ENCODE results near the gene MAPK8.

The MAPK8 gene

DNA sequence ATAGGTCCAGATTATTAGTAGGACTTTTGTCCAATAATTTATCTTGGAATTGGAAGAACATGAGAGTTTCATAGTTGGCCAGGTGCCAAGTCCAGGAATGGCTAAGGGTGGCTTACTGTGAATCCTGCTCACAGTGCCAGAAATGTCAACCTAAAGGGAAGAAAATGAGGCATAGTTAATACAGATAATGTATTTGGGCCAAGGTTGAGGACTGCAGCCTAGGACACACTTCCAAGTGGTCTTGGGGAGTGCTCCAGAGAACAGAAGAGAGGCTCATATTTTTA is 78.2 kb downstream of the MAPK8 start:
- no peak for DNase-seq (ENCODE audit: low spot score)

- DNase-seq (ENCODE audit: low spot score) = no peak
These were observed 82.8 kb downstream of the MAPK8 start for GRCh38 chr10:48389272-48389671.

DNA sequence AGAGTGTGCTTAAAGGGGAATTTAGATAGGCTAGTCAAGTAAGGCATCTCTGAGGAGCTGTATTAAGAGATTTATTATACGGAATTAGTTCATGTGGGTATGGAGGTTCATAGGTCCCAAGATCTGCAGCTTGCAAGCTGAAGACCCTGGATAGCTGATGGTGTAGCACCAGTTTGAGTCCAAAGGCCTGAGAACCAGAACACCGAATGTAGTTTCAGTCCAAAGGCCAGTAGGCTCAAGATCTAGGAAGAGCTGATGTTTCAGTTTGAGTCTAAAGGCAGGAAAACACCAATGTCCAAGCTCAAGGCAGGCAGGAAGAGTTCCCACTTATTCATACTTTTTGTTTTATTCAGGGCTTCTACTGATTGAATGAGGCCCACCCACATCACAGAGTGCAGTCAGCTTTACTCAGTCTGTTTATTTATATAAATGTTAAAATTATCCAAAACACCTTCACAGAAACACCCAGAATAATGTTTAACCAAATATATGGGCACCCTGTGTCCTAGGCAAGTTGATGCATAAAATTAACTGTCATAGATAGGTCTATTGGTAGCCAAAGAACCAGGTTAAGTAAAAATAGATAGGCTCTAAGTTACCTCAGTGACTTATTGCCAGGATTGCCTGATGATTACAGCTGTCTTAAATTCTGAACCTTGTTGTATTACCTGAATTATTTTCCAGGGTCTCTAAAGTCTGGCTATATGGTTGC is 83.5 kb downstream of the MAPK8 start:
- no peak for DNase-seq (ENCODE audit: low spot score)

GRCh38 chr10:48390558-48390871 is 84.0 kb downstream of the MAPK8 start:
- DNase-seq (ENCODE audit: low spot score) = no peak

DNA sequence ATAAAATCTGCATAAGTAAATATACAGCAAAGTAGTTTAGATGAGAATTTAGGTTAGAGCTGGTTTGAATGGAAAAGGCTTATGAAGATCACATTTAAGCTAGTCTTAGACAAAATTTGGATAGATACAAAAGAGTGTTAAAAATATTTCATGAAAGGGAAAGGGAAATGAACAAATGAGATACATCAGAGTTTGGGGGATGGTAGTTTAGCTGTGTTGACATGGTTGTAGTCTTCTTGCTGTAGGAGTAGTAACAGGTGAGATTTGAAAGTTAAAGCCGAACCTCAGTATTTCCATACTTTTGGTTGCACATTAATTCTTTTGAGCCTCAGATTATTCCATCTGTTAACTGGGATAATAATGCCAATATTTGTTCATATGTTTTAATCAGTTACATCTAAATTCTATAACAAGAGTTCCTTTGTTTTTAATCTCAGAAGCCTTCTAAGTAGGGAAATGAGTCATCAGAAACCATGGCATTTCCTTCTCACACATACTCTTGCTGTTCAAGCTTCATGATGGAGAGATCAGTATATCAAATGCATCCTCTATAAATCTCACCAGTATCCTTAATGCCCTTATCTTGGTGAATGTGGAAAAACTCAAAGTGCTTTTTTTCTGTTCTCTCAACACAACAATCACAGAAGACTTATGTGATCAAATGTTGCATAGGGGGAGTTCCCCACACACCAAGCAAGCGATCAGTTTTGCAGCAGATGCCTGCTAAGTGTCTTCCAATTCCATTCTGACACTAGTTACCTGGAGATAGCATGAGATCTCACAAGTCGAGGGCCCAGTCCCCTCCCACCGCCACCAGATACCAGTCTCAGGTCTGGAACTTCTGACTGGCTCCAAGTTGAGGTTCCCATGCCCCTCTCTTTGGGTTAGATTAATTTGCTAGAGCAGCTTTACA is 84.7 kb downstream of the MAPK8 start:
- DNase-seq (ENCODE audit: low spot score) = no peak

GRCh38 chr10:48391994-48392393 is 85.5 kb downstream of the MAPK8 start:
- no peak for DNase-seq (ENCODE audit: low spot score)

DNA sequence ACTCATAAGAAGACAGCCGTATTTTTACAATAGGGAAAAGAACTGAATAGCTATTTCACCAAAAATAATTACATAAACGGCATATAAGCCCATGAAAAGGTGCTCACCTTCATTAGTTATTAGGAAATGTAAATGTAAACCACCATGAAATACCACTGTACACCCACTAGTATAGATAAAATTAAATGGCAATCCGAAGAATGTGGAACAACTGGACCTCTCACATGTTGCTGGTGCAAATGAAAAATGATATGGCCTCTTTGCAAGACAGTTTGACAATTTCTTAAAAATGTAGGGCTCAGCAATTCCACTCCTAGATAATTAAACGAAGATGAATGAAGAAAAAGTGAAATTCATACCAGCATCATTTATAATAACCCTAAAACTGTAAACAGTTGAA is 91.8 kb downstream of the MAPK8 start:
- DNase-seq (ENCODE audit: low spot score) = no peak

DNA sequence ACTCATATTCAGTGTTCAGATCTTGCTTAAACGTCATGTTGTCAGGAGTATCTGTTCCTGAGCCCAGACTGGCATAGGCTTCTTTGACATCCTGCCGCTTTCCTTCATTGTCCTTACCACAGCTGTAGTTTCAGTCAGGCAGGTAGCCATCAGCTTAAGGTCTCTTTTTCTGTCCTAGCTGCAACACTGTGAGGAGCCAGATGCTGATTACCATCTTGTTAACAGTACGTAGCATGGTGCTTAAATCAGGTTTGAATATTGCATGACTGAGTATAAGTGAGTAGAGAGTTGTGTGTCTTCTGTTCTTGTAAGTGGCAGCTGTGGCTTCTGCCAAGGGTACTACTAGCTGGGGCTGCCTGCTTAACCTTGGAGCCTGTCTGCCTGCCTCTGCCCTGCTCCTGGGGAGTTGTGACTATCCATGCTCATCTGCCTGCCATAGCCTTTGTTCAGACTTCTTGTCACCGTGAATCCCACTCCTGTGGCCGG is 92.6 kb downstream of the MAPK8 start:
- DNase-seq (ENCODE audit: low spot score) = no peak

GRCh38 chr10:48399551-48399950 is 93.1 kb downstream of the MAPK8 start:
- DNase-seq (ENCODE audit: low spot score) = no peak

GRCh38 chr10:48400129-48400849 is 93.8 kb downstream of the MAPK8 start:
- no peak for DNase-seq (ENCODE audit: low spot score)

- no peak for DNase-seq (ENCODE audit: low spot score)
These were observed 94.4 kb downstream of the MAPK8 start for GRCh38 chr10:48400850-48401220.

DNA sequence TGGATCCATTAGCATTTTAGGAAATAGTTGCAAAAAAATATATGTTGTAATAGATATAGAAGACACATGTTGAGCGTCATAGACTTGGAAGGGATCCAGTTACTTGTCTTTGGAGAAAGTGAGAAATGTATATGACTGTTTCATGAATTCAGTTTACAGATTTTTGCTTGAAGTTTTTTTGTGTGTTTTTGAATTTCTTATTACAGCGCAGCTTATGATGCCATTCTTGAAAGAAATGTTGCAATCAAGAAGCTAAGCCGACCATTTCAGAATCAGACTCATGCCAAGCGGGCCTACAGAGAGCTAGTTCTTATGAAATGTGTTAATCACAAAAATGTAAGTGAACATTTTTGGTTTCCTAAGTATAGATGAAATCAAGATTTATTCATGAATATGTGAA is 98.2 kb downstream of the MAPK8 start:
- no peak for DNase-seq (ENCODE audit: low spot score)

GRCh38 chr10:48406204-48406603 is 99.7 kb downstream of the MAPK8 start:
- no peak for DNase-seq (ENCODE audit: low spot score)

GRCh38 chr10:48406658-48407057 is 100.2 kb downstream of the MAPK8 start:
- no peak for DNase-seq (ENCODE audit: low spot score)

- no peak for DNase-seq (ENCODE audit: low spot score)
These were observed 104.0 kb downstream of the MAPK8 start for GRCh38 chr10:48410503-48410902.

DNA sequence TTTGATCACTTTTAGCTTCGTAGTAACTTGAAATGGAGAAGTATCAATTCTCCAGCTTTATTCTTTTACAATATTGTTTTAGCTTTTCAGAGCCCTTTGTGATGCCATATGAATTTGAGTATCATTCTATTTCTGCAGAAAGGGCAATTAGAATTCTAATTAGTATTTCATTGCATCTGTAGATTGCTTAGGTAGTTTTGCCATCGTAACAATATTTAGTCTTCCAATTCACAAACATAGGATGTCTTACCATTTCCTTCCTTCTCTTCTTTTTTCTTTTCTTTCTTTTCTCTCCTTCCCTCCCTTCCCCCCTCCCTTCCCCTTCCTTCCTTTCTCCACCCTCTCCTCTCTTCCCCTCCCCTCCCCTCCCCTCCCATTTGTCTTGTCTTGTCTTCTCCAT is 105.0 kb downstream of the MAPK8 start:
- DNase-seq (ENCODE audit: low spot score) = no peak

- DNase-seq (ENCODE audit: low spot score) = no peak
These were observed 105.6 kb downstream of the MAPK8 start for GRCh38 chr10:48412081-48412480.

DNA sequence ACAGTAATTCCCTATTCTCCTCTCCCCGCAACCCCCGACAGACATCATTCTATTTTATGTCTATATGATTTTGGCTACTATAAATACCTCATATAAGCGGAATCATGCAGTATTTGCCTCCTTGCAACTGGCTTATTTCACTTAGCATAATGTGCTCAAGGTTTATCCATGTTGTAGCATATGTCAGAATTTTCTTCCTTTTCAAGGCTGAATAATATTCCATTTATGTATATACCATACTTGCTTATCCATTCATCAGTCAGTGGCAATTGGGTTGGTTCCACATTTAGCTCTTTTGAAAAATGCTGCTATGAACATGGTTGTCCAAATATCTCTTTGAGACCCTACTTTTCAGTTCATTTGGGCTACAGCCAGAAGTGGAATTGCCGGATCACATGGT is 106.5 kb downstream of the MAPK8 start:
- DNase-seq (ENCODE audit: low spot score) = no peak

- no peak for DNase-seq (ENCODE audit: low spot score)
These were observed 107.7 kb downstream of the MAPK8 start for GRCh38 chr10:48414160-48414559.

GRCh38 chr10:48414778-48415177 is 108.3 kb downstream of the MAPK8 start:
- no peak for DNase-seq (ENCODE audit: low spot score)

- DNase-seq (ENCODE audit: low spot score) = no peak
These were observed 110.2 kb downstream of the MAPK8 start for GRCh38 chr10:48416584-48417232.

GRCh38 chr10:48417374-48417773 is 110.9 kb downstream of the MAPK8 start:
- no peak for DNase-seq (ENCODE audit: low spot score)

All from AG20443 (cell line).